ENCODE measurements around the gene IL17REL.
"Not testable (repeated sequence)": the region's sequence is repeated elsewhere in the genome, so short reads cannot be mapped to it uniquely, and the experiment has no call there.

Gene IL17REL

DNA sequence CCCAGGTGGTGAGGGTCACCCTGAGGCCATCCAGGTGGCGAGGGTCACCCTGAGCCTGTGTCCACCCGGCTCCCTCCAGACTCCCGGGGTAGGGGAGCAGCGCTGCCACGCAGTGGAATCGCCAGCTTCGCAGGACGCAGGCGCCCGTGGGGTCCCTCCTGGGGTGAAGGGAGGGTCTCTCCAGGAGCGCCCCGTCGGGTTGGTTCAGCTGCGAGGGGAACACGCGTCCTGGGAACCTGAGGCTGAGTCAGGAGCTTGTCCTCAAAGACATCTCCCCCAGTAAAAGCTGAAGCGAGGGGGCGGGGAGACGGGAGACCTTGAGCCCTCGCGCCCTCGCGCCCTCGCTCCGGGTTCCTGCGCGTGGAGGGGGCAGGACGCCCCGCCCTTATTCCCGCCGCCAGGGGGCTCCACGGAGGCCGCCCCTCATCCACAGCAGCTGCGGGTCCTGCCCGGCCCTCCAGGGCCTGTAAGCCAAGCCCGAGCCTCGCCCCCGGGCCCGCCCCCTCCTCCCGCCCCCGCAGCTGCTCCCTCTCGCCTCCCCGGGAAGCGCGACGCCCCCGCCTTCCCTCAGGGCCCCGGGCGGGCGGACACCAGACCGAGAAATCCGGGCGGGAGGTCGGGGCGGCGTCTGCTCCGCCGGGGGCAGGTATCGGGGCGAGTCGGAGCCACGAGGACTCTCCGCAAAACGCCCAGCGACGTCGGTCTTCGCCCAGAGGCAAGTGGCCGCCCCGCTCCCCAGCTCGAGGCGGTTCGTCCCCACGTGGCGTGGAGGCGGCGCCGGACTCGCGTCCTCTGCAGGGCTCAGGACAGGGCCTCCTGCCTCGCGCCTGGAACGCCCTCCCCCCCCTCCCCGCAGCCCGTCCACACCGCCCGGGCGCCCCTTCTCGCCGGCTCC is 29.2 kb downstream of the IL17REL start:
- no peak for DNase-seq

DNA sequence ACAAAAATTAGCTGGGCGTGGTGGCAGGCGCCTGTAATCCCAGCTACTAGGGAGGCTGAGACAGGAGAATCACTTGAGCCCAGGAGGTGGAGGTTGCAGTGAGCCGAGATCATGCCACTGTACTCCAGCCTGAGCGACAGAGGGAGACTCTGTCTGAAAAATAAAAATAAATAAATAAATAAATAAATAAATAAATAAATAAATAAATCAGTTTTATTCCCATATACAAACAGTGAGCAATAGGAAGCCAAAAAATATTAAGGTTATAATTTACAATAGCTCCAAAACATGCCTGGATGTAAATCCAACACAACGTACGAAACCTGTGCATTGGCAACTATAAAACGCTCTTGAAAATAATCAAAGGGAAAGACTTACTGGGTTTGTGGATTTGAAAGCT is 30.8 kb downstream of the IL17REL start:
- not testable (repeated sequence) for DNase-seq

- no peak for DNase-seq
Measured at GRCh38 chr22:49979587-49980264, 32.8 kb downstream of the IL17REL start.

GRCh38 chr22:49977578-49977977 is 35.0 kb downstream of the IL17REL start:
- no peak for DNase-seq

- DNase-seq, result no peak
Measured at GRCh38 chr22:49976439-49977175, 36.0 kb downstream of the IL17REL start.

DNA sequence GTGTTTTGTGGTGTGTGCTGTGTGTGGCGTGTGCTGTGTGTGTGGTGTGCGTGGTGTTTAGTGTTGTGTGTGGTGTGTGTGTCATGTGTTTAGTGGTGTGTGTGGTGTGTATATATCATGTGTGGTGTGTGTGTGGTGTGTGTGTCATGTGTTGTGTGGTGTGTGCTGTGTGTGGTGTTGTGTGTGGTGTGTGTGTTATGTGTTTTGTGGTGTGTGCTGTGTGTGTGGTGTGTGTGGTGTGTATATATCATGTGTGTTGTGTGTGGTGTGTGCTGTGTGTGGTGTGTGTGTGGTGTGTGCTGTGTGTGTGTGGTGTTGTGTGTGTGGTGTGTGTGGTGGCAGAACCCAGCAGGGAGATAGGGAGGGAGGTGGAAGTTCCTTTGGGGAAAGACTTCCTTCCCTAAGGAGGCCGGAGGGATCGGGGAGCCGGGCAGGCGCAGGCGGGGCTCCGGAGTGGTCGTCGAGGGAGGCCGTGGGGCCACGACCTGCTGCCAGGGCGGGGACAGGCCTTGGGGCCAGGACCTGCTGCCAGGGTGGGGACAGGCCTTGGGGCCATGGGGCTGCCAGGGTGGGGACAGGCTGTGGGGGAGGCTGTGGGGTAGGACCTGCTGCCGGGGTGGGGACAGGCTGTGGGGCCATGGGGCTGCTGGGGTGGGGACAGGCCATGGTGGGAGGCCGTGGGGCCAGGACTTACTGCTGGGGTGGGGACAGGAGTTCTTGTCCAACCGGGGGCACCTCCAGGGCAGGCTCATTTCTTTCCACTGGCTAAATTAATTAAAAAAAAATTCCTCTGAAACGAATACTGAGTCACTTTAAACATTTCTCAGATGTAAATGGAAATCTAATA is 36.8 kb downstream of the IL17REL start:
- no peak for DNase-seq

- DNase-seq, result no peak
Measured at GRCh38 chr22:49973018-49973961, 39.3 kb downstream of the IL17REL start.

GRCh38 chr22:49972163-49973017 is 40.2 kb downstream of the IL17REL start:
- no peak for DNase-seq

DNA sequence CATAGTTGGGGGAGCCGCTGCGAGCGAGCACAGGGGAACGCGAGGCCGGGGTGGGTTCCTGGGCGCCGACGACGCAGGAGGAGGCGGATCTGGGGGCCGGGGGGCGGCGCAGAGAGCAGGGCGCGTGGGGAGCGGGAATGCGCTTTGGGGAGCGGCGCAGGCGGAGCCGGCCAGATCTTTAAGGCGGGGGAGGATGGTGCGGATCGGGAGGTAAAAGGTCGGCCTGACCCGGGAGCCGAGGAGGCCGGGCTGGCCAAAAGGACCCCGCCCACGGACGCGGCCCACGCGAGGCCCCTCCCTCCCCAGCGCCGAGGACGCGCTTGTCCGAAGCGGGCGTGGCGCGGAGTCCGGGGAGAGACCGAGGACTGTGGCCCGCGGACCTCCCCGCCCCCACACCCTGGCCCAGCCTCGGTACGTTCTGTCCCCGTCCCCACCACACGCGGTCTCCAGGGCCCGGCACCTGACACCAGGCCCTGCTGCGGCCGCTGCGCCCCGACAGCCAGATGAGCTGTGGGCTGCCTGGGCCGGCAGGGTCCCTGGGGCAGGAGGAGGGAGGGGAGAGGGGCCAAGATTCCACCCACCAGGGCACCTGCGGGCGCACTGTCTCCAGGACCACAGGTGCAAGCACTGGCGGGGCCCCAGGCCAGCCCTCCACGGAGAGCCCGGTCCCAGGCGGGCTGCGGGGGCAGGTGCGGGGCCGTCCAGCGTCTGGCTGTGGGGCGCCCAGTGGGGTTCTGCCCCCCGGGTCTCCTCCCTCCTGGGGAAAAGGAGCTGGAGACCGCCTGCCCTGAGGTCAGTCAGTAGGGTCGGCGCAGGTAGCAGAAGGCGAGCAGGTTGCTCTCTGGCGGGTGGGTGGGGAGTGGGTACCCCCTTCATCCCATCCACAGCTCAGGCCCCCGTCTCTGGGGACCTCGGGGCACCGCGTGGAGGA is 41.1 kb downstream of the IL17REL start:
- DNase-seq, result peak; percentile 48

GRCh38 chr22:49970528-49971231 is 41.9 kb downstream of the IL17REL start:
- peak; percentile 94 for DNase-seq

DNA sequence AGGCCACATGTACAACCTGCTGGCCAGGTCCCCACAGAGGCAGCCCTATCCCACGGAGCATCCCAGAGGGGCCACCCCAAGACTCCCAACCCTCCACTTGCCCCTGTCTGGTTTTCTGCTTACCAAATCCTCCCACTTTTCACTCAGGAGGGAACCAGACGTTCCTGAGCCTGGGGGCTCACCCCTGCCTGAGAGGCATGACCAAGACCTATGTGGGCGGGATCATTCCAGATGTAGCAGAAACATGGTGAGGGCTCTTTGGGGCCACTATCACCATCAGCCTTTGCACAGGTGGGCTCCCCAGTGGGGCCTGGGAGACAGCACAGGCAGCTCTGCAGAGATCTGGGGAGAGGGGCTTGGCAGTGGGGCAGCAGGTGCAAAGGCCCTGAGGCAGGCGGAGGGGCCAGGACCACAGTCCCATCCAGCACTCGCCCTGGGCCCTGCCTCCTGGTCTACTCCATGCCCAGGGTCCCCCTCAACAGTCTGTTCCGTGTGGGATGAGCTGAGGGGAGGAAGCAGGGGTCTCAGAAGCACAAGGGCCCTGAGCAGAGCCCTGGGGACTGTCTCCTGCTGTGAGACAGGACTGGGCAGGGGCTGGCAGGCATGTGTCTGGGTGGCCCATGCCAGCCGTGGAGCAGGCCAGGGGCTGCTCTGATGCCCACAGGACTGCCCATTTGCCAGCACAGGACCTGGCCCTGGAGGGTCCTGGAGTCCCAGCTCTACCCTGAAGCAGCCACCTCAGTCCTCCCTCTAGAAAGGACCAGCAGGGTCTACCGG is 42.6 kb downstream of the IL17REL start:
- DNase-seq, result no peak

- DNase-seq, result no peak
Measured at GRCh38 chr22:49968831-49969661, 43.5 kb downstream of the IL17REL start.

DNA sequence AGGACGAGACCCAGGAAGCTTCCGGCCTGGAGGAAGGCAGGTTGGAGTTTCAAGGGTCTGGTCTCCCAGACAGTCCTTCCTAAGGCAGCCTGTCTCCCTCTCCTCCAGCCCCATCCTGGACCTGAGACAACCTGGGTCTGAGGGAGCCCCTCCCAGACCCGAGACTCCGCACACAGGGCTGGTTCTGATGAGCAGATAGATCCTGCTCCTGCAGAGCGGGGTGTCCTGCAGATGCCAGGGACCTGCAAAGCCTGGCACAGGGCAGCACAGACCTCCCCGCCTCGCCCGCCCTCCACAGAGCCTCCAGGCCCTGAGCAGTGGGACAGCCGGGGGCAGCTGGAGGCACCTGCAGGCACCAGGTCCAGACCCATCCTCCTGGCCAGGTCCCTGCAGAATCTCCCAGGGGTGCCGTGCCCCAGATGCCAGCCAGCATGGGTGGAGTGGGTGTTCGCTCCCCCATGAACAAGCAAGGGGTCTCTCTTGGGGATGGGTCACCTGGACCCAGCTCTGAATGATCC is 44.2 kb downstream of the IL17REL start:
- DNase-seq, result no peak

DNA sequence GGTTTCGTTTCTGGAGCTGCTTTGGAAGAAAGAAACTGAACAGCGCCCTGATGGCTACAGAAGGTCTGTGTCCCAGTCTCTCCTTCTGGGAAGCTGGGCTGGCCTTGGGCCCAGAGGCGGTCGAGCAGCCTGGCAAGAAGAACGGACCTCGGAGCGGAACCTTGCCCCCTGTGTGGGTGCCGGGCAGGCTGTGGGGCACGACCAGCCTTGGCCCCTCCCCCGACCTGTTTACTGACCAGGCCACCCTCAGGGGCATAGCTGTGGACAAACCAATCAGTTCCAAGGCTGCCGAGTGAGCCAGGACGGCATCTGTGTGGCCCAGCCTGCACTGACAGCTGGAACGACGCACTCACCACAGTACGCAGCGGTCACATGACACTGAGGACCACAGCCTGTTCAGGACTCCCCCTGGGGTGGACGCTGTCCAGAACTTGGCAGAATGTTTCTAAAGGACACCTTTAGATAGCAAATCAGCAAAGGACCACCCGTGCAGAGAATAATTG is 44.8 kb downstream of the IL17REL start:
- DNase-seq, result no peak

GRCh38 chr22:49966774-49967705 is 45.5 kb downstream of the IL17REL start:
- DNase-seq, result peak; percentile 53

All from GF-D8 (cell line).